ENCODE results near the gene CACNB4. TPM values are rescaled to one million over a fixed set of nuclear protein-coding genes. Genes with fewer than 3 reads are reported as not detected.
"Not testable (repeated sequence)": the region's sequence is repeated elsewhere in the genome, so short reads cannot be mapped to it uniquely, and the experiment has no call there.

Gene CACNB4
- total RNA-seq, 2 experiments from 2014 or later, result 0.28 to 0.30 TPM

DNA sequence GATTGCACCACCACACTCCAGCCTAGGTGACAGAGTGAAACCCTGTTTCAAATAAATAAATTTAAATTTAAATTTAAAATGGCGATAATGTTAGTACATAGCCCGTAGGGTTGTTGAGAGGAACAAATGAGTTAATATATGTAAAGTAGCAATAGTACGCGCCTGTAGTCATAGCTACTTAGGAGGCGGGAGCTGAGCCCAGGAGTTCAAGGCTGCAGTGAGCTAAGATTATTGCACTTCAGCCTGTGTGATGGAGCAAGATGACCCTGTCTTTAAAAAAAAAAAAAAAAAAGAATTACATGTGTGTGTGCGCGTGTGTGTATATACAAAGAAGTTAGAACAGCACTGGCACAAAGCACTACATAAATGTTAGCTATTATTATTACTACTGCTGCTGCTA, 153.2 kb downstream of the CACNB4 start:
- Mint-ChIP-seq H3K4me3 (no peak overlapping the region), H3K27me3 (peaks cover 13% of the 10 kb centered on the region), H3K9me3 (peaks cover 9% of the 10 kb centered on the region), H3K27ac (no peak overlapping the region), H3K4me1 (no peaks in the 10 kb centered on the region), H3K36me3 (ENCODE audit: low read depth) (no peaks in the 10 kb centered on the region)
- DNase-seq, result no peak
- ChIA-PET POLR2A (no interaction called here), CTCF (interaction anchor here (0.6 to 0.7 kb wide), 3 partner anchors 9 to 208 kb away, joined by 3 read pairs; no protein-coding TSS in a partner anchor)

DNA sequence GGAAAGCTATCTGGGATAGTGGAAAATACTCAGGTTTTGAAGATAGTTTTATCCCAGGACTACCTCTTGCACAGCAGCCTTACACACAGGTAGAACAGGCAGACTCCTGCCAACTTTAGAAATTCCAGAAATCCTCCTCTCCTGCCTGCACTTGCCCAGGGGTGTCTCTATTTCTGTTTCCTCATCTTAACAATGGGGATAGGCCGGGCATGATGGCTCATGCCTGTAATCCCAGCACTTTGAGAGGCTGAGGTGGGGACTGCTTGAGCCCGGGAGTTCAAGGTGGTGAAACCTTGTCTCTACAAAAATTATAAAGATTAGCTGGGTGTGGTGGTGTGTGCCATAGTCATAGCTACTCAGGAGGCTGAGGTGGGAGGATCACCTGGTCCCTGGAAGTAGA, 153.7 kb downstream of the CACNB4 start:
- no peaks in the 10 kb centered on the region for H3K4me1 Mint-ChIP-seq
- ChIA-PET POLR2A (no interaction called here), CTCF (interaction anchor here (0.6 to 0.7 kb wide), 3 partner anchors 9 to 207 kb away, joined by 3 read pairs; no protein-coding TSS in a partner anchor)
- H3K27me3 Mint-ChIP-seq, result peaks cover 12% of the 10 kb centered on the region
- no peak for DNase-seq
- no peaks in the 10 kb centered on the region for H3K36me3 Mint-ChIP-seq (ENCODE audit: low read depth)
- peaks cover 9% of the 10 kb centered on the region for H3K9me3 Mint-ChIP-seq
- no peak overlapping the region for H3K27ac Mint-ChIP-seq
- H3K4me3 Mint-ChIP-seq, result no peak overlapping the region

- Mint-ChIP-seq H3K27ac (no peak overlapping the region), H3K4me1 (no peaks in the 10 kb centered on the region), H3K9me3 (peaks cover 9% of the 10 kb centered on the region), H3K36me3 (ENCODE audit: low read depth) (no peaks in the 10 kb centered on the region), H3K27me3 (peaks cover 18% of the 10 kb centered on the region), H3K4me3 (no peak overlapping the region)
- ChIA-PET CTCF (no interaction called here), POLR2A (no interaction called here)
- DNase-seq, result no peak
Observed at GRCh38 chr2:151943461-151943860, 155.4 kb downstream of the CACNB4 start.

DNA sequence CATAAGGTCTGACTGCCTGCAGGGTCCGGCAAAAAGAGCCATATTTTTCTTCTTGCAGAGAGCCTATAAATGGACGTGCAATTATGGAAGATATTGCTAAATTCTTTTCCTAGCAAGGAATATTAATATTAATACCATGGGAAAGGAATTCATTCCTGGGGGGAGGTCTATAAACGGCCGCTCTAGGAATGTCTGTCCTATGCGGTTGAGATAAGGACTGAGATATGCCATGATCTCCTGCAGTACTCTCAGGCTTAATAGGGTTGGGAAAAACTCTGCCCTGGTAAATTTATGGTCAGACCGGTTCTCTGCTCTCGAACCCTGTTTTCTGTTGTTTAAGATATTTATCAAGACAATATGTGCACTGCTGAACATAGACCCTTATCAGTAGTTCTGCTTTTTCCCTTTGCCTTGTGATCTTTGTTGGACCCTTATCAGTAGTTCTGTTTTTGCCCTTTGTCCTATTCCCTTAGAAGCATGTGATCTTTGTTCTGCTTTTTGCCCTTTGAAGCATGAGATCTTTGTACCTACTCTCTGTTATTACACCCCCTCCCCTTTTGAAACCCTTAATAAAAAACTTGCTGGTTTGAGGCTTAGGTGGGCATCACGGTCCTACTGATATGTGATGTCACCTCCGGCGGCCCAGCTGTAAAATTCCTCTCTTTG, 156.2 kb downstream of the CACNB4 start:
- H3K27ac Mint-ChIP-seq; H3K9me3 Mint-ChIP-seq; CTCF ChIA-PET; H3K4me1 Mint-ChIP-seq; POLR2A ChIA-PET; H3K4me3 Mint-ChIP-seq; DNase-seq; H3K36me3 Mint-ChIP-seq (ENCODE audit: low read depth): not testable (repeated sequence)
- peaks cover 19% of the 10 kb centered on the region for H3K27me3 Mint-ChIP-seq

DNA sequence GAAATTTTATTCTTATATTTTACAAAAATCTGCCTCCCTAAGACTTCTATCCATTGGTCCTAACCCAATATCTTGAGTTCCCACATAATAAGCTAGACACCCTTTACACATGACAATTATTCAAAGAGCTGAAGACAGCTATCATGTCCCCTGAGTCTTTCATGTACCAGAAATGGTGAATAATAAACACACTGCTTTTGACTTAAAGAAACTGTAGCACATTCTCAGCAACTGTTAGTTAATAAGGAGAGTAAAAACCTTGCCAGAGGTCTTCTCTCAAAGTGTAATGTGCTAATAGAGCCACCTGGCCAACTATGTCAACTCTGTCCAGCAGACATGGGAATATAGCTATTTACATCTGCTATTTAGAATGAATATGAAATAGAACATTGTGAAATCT, 160.9 kb downstream of the CACNB4 start:
- Mint-ChIP-seq H3K36me3 (ENCODE audit: low read depth) (no peaks in the 10 kb centered on the region), H3K27me3 (peaks cover 23% of the 10 kb centered on the region), H3K4me3 (no peak overlapping the region), H3K4me1 (no peaks in the 10 kb centered on the region), H3K9me3 (peaks cover 6% of the 10 kb centered on the region), H3K27ac (no peak overlapping the region)
- POLR2A ChIA-PET, result no interaction called here
- no peak for DNase-seq
- CTCF ChIA-PET, result no interaction called here

DNA sequence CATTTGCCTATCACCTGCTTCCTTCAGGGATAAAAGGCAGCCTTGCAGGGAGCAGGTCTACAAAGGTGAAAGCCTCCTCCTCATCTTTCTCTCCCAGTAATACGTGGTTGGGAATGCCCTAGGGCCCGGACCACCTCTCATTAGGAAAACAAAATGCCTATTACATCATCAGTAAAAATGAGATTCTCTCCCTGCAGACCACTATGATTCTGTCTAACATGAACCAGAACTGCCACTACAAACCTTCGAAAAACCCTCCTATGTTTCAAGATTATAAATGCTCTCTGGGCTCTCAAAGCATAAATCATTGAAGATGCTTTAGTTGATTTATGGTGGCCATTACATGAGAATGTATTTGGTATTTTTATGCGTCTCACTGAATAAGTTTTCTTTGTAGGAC, 162.2 kb downstream of the CACNB4 start:
- Mint-ChIP-seq H3K4me3 (no peak overlapping the region), H3K36me3 (ENCODE audit: low read depth) (no peaks in the 10 kb centered on the region), H3K4me1 (no peaks in the 10 kb centered on the region), H3K9me3 (no peaks in the 10 kb centered on the region), H3K27ac (no peak overlapping the region), H3K27me3 (peaks cover 23% of the 10 kb centered on the region)
- no peak for DNase-seq
- CTCF ChIA-PET, result interaction anchor here (0.6 kb wide), 1 partner anchor 9 kb away, joined by 3 read pairs; no protein-coding TSS in a partner anchor
- POLR2A ChIA-PET, result no interaction called here

- ChIA-PET POLR2A (interaction anchor here (0.6 to 0.7 kb wide), 2 partner anchors 27 to 210 kb away, joined by 3 read pairs; no protein-coding TSS in a partner anchor), CTCF (interaction anchor here (2.7 kb wide), 1 partner anchor 15 kb away, joined by 8 read pairs; no protein-coding TSS in a partner anchor)
- no peak overlapping the region for H3K27ac Mint-ChIP-seq
- no peaks in the 10 kb centered on the region for H3K36me3 Mint-ChIP-seq (ENCODE audit: low read depth)
- H3K9me3 Mint-ChIP-seq, result no peaks in the 10 kb centered on the region
- peaks cover 18% of the 10 kb centered on the region for H3K27me3 Mint-ChIP-seq
- H3K4me1 Mint-ChIP-seq, result no peaks in the 10 kb centered on the region
- no peak for DNase-seq
- H3K4me3 Mint-ChIP-seq, result no peak overlapping the region
Observed at GRCh38 chr2:151933266-151933804, 165.5 kb downstream of the CACNB4 start.

DNA sequence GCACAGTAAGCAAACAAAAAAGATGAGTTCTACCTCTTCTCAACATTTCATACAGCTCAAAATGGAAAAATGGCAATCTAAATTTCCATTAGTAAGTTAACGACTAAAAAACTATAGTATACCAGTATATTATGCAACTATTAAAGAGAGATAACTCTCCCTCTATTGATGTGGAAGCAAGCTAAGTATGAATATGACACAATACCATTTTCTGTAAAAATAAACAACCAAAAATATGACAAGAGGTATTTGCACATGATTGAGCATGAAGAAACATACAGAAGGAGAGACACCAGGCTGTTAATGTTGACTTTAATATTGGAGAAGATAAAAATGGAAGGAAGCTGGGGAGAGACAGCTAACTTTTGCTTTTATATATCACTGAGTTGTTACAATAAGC, 167.1 kb downstream of the CACNB4 start:
- H3K36me3 Mint-ChIP-seq (ENCODE audit: low read depth), result no peaks in the 10 kb centered on the region
- H3K4me3 Mint-ChIP-seq, result no peak overlapping the region
- H3K27me3 Mint-ChIP-seq, result peaks cover 27% of the 10 kb centered on the region
- ChIA-PET POLR2A (no interaction called here), CTCF (interaction anchor here (2.7 kb wide), 1 partner anchor 16 kb away, joined by 8 read pairs; no protein-coding TSS in a partner anchor)
- no peaks in the 10 kb centered on the region for H3K9me3 Mint-ChIP-seq
- H3K4me1 Mint-ChIP-seq, result no peaks in the 10 kb centered on the region
- no peak for DNase-seq
- H3K27ac Mint-ChIP-seq, result no peak overlapping the region

DNA sequence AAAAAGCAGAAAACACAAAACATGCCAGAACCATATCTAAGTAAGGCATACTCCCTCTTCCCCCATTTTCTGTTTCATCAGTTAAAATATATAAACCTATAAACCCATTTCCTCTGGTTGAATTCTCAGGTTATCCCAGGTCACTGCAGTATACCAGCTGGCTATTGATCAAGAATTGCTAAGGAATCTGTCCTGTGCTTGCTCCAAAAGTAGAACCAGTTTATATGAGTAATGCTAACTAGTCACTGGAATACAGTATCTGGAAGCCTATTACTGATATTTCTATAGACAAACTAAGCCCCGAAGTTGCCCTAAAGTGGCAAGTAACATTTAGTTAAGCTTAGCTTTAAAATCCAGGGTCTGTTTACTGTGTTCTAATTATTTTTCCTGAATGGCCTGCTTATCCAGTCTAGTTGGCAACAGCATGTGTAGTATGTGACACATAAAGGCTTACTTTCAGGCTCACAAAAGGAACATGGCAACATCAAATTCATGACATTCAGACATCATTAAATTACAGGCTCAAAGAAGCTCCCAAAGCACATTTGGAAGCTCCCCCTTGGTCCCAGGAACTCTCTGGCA, 167.7 kb downstream of the CACNB4 start:
- no peak overlapping the region for H3K27ac Mint-ChIP-seq
- no peaks in the 10 kb centered on the region for H3K36me3 Mint-ChIP-seq (ENCODE audit: low read depth)
- ChIA-PET POLR2A (no interaction called here), CTCF (no interaction called here)
- H3K4me1 Mint-ChIP-seq, result no peaks in the 10 kb centered on the region
- H3K9me3 Mint-ChIP-seq, result no peaks in the 10 kb centered on the region
- DNase-seq, result no peak
- peaks cover 27% of the 10 kb centered on the region for H3K27me3 Mint-ChIP-seq
- no peak overlapping the region for H3K4me3 Mint-ChIP-seq

GRCh38 chr2:151930042-151930441, 168.8 kb downstream of the CACNB4 start:
- Mint-ChIP-seq H3K27me3 (peaks cover 35% of the 10 kb centered on the region), H3K27ac (no peak overlapping the region), H3K4me3 (no peak overlapping the region), H3K4me1 (no peaks in the 10 kb centered on the region), H3K9me3 (no peaks in the 10 kb centered on the region), H3K36me3 (ENCODE audit: low read depth) (no peaks in the 10 kb centered on the region)
- POLR2A ChIA-PET, result no interaction called here
- DNase-seq, result no peak
- CTCF ChIA-PET, result interaction anchor here (0.6 kb wide), 1 partner anchor 66 kb away, joined by 3 read pairs; no protein-coding TSS in a partner anchor

DNA sequence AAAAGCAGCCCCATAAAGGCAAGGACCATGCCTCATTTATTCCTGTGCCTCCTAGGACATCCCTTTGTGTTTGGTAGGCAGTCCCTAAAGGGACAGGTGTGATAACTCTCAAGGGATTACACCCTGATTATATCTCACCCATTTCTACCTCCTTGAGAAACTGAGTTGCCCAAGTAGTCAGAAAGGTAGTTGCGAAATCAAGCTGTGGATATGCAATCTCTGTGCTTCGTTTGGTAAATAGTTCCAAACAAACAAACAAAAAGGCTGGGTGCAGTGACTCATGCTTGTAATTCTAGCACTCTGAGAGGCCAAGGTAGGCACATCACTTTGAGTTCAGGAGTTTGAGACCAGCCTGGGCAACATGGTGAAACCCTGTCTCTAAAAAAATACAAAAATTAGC, 170.5 kb downstream of the CACNB4 start:
- no peaks in the 10 kb centered on the region for H3K4me1 Mint-ChIP-seq
- H3K9me3 Mint-ChIP-seq, result no peaks in the 10 kb centered on the region
- no peak for DNase-seq
- H3K27me3 Mint-ChIP-seq, result peaks cover 35% of the 10 kb centered on the region
- H3K27ac Mint-ChIP-seq, result no peak overlapping the region
- ChIA-PET CTCF (interaction anchor here (1.0 kb wide), 1 partner anchor 23 kb away, joined by 3 read pairs; no protein-coding TSS in a partner anchor), POLR2A (no interaction called here)
- H3K4me3 Mint-ChIP-seq, result no peak overlapping the region
- no peaks in the 10 kb centered on the region for H3K36me3 Mint-ChIP-seq (ENCODE audit: low read depth)

DNA sequence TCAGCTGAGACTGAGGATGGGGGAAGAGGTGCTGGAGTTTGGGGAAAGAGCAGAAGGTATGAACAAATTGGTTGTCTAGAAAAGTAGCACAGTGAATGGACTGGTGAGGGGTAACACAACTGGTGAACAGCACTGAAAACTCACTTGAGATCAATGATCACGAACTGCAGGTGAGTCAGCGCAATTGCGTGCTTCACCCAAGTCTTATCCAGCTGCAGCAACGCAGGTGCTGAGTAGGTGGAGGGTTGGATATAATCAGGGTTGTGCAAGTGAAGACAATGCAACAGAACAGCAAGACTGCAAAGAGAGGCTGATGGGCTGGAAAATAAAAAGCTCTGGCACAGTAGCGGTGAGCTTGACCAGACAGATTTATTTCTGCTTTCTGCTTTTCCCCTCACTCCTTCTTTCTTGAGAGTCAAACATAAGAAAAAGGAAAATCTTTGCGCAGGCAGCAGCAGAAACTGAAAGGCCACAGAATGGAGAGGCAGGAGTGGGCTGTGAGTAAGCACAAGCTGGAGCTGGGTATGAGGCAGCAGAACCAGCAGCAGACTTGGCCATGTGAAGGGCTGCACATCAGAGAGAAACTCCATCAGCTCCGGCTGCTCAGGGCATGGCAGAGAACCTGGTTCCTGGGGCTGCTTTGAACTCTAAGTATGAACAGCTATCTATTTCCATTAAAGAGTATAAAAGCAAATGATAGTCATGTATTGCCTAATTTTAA, 171.2 kb downstream of the CACNB4 start:
- Mint-ChIP-seq H3K27ac (no peak overlapping the region), H3K4me1 (no peaks in the 10 kb centered on the region), H3K27me3 (peaks cover 35% of the 10 kb centered on the region), H3K9me3 (no peaks in the 10 kb centered on the region), H3K36me3 (ENCODE audit: low read depth) (no peaks in the 10 kb centered on the region), H3K4me3 (no peak overlapping the region)
- CTCF ChIA-PET, result interaction anchor here (1.0 kb wide), 1 partner anchor 24 kb away, joined by 3 read pairs; no protein-coding TSS in a partner anchor
- POLR2A ChIA-PET, result no interaction called here
- DNase-seq, result no peak

All from activated CD4-positive, alpha-beta memory T cell treated with anti-CD3 and anti-CD28 coated beads, Interleukin-2, amount 10 ng/mL, durations not matched to agents 7 days and 5 days (primary cell).